Stimulated activated CD4-positive, alpha-beta T cell treated with anti-CD3 and anti-CD28 coated beads, Interleukin-15, amount 100 ng/mL, for 48 hours (primary cell): ENCODE results near the gene CRYL1.

Source experiments
- DNase-seq, 2 donors: peaks; one replicate each; pipeline ENCODE4 v3.0.0-alpha.2; 2020; ENCODE audit warnings: low read depth in 2 of 2

The CRYL1 gene

DNA sequence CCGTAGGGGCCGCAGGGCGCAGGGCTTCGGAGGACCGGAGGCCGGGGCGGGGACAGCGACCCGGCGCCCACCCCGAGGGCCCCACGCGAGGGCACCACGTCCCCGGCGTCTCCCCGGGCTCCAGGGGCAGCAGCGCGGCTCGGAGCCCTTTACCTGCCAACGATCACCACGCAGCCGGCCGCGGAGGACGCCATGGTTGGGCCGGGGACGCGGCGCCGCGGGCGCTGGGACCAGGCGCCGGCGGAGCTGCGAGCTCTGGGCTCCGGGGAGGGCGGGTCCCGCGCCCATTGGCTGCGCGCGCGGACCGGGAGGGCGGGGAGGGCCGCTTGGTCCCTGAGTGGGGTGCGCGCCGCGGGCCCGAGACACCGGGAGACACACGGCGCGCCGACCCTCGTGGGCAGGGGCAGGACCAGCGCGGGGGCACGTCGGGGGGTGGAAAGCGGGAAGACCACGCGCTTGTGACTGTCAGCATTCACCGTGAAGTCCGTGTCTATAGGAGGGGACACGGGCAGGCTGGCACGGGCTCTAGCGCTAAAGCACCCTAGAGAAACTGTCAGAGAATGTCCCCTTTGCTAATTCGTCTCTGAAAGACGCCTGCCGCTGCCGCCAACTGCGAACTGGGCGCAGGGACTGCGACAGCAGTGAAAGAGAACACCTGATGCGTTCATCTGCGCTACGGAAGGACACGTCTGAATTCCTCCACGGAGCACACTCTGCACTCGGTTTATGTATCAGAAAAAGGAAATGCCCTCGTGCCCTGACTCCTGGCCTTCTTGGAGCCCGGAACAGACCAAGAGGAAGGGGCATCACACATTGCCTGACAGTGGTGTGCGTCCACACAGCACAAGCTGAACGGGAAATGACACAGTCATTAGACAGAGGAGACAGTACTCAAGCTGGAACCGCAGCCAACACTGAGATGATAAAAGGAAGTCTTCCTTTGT lies at the start of gene CRYL1:
TSS of gene CRYL1 (minus strand) at position 257 of the 944 bp plus-strand sequence. CDS start at position 194, 63 bp downstream.
- DNase-seq: peak; percentile 32 to 57

- no peak for DNase-seq
Observed at GRCh38 chr13:20573636-20574035, 48.0 kb upstream of the CRYL1 start.

DNA sequence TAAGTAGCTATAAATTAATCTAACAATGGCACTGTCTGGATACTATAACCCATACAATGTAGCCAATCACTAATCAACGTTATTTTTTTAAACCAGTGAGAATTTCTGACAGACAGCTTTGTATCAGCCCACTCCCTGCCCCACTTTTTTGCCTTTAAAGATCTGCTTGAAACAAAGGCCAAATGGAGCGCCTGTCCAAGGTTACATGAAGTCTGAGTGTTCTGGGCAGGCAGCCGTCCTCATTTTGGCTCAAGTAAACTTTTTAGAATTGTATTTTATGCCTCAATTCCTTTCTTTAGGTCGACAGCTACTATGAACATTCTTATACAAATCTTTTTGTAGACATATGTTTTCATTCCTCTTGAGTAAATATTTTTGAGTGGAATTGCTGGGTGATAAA lies 47.5 kb upstream of the CRYL1 start:
- DNase-seq: no peak

GRCh38 chr13:20571676-20572075 lies 46.0 kb upstream of the CRYL1 start:
- DNase-seq: no peak

- no peak for DNase-seq
Observed at GRCh38 chr13:20570517-20570916, 44.9 kb upstream of the CRYL1 start.

DNA sequence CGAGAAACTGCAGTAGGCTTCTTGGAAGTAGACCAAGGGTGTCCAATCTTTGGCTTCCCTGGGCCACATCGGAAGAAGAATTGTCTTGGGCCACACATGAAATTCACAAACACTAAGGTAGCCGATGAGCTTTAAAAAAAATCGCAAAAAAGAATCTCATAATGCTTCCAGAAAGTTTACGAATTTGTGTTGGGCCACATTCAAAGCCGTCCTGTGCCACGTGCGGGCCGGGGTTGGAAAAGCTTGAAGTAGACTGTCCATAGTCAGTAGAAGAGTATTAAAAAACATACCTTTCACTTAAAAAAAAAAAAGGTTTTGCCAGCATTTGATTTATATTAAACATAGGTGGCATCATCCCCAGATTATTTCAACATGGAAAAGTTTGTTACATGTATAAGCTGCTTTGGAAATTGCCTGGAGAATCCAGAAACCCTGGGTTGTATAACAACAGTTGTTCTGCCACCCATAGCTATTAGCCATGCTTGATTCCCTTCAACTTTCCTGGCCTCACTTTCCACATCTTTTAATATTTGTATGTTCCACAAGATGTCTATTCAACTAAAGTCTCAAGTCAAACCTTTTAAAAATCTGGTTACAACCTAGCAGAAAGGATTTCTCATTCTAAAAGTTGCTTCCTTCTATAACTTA lies 42.3 kb upstream of the CRYL1 start:
- DNase-seq: no peak

GRCh38 chr13:20566898-20567874 lies 41.5 kb upstream of the CRYL1 start, which contains the start of gene IFT88:
IFT88 (plus strand) TSS chr13:20567157; CDS start chr13:20574386, 7,229 bp downstream.
- DNase-seq: peak; percentile 47 to 75

DNA sequence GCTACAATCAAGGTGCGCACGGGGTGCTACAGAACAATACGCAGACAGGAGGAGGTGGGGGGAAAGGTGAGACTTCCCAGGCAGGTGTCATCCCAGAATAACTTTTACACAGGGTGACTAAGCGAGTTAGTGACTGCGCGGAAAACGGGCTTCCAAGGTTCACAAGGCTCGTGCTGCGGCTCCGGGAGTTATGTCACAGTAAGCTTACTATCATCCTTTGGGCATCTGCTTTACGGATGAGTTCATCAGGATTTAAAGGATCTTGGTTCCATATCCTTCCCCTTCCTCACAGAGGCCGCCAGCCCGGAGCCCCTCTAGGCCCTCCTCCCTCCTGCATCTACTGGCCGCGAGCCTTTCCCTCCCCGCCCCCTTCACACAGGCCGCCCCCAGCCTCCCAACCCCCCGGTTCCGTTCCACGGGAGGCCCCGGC lies 40.8 kb upstream of the CRYL1 start:
- no peak for DNase-seq

DNA sequence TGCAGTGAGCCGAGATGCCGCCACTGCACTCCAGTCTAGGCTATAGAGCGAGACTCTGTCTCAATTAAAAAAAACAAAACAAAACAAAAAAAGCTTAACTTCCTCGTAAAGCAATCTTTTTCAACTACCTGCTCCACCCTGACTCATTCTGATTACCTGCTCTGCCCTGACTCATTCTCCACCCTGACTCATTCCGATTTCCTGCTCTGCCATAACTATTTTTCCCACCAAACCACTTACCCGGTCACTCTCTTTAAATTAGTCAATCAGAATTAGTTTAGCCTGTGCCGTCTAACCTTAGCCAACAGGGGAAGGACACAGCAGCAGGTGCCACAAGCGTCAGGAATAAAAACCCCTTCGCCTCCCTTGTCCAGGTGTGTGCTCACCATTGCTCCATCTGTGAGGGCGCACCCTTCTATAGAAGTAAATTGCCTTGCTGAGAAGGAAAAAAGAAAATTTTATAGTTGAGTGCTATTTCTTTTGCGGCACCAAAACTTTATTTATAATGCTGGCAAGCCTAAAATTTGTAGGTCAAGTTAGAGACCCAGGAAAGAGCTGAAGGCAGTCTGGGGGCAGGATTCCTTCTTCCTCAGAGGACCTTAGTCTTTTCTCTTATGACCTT lies 39.6 kb upstream of the CRYL1 start:
- no peak for DNase-seq

DNA sequence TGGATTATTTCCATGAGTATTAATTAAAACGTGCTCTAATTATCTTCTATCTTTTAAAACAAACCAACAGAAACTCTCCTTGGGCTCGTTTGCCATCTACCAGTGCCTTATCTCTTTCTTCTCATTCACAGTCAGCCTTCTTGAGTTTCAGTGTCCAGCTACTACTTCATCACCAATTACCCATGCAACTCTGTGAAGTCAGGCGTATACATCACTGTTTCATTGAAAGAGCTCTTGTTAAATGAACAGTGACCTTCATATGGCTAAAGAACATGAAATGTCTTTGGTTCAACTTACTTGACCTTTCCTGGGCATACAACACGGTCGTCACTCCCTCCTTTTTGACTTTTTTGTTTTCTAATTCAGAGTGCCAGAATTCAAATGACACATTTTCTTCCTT lies 36.1 kb upstream of the CRYL1 start:
- no peak for DNase-seq

- DNase-seq: no peak
Observed at GRCh38 chr13:20559659-20560356, 34.2 kb upstream of the CRYL1 start.

DNA sequence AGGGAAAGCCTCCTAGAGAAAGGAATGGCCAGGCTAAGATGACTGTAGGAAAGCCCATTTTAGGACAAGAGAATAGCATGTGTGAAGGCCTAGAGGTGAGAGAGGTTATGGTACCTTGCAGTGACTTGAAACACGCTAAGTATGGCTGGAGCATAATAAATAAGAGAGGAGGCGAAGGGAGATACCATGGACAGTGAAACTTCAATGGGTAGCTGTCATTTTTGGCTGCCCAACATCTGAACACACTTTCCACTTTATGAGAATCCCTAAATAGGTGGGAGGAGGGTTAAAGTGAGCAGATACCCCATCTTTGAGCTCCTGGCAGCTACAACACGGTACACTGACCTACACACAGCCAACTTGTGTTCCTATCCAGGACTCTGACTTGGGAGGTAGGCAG lies 33.3 kb upstream of the CRYL1 start:
- no peak for DNase-seq

DNA sequence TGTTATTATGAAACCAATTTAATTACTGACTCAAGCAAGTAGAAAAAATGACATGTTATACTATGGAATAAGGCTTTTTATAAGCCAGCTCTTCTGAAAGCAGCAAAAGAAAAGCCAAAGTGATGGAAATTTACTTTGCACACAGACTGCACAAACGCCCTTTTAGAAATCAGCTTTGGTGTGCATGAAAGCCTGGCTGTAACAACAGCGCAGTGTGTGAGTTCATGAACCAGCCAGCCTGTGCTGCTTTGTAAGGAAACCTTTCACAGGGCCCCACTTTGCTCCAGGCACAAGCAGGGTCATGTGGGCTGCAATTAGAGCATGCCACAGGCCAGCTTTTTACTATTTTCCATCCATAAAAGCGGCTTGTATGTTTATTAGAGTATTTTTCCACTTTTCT lies 27.7 kb upstream of the CRYL1 start:
- DNase-seq: no peak

DNA sequence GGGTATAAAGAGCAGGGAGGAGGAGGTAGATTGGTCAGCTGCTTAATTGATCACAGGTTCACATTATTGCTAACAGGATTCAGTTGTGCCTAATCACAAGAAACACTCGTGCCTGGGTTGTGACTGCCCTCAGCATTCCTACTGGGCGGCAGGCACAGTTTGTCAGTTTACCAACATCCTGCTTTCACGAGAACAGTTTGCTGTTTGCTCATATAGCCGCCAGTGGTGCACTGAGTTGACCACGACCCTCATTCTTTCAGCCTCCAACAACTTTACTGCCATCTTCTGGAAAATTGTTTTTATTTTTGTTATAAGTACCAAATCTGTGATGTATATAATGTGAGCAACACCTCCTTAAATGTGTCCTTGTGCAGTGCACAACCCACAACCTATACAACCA lies 25.1 kb upstream of the CRYL1 start:
- no peak for DNase-seq

- DNase-seq: no peak
Observed at GRCh38 chr13:20547479-20547908, 21.8 kb upstream of the CRYL1 start.

- no peak for DNase-seq
Observed at GRCh38 chr13:20546556-20546955, 20.9 kb upstream of the CRYL1 start.

DNA sequence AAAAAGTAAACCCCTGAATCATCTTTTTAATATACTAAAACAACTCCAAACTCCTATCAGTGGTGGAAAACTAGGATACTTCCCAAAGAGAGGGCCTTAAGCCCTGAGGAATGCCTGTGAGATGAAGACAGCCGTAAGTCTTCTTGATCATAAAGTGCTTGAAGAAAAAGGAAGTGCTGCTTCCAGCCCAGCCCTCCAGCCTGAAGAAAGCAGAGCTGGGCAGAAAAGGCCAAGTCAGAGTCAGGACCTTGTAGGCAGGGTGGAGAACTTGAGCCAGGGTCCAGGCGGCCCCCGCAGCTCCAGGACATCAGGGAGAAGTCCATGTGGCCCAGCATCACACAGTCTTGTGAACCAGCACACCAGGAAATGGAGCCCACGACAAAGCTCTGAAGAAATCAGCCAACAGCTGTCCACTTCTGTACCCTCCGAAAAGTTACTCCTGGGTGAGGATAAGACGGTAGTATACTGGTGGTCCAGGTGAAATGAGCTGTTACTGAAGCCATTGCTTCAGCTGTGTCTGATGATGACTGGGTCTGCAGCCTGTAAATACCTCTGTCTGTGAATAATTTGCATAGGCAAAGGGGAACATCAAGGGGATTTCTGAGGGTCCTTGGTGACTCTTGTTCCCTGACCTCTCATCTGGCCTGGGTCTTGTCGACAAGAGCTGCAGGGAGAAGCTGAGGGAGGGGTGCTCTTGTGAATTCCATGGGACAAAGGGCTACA lies 18.7 kb upstream of the CRYL1 start:
- no peak for DNase-seq

- no peak for DNase-seq
Observed at GRCh38 chr13:20536992-20537391, 11.3 kb upstream of the CRYL1 start.

DNA sequence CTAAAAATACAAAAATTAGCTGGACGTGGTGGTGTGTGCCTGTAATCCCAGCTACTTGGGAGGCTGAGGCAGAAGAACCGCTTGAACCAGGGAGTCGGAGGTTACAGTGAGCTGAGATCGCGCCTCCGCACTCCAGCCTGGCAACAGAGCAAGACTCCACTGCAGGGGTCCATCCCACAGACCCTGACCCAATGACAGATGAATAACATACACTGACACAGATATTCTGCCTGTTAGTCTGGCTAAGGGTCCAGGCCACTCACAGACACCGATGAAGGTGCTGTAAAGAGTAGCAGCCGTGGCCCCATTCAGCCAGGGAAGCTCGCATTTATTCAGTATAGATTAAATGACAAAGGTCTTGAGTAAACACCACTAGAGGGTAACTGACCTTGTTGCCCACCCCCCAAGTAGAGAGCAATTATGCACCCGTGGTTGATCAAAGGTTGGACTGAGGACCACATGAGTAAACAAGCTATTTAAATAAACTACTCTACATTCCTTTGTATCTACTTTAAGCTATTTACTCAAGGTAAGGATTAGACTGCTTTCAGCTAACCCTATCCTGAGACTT lies 8.5 kb upstream of the CRYL1 start:
- DNase-seq: no peak

DNA sequence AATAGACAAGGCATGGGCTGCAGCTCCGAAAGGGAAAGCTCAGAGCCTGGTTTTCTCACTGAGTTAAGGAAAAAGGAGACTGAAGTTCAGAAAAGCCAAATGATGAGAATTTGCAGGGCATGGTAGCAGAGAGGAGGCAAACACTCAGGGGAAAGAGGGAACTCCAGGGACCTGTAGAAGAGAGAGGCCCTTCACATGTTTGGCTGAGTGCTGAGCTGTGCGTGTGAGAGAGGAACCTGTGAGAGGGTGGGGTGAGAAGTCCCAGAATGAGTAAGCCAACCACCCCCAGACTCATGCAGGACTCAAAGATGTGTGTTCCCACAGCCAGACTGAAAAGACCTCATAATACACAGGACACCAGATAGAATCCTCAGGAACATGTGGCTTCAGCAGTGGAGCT lies 2.8 kb upstream of the CRYL1 start:
- peak in 1 of 2 donors; percentile 8 for DNase-seq
